OCI-M1 (cell line): ENCODE results near the gene MYL5.
"Not testable (repeated sequence)": the region's sequence is repeated elsewhere in the genome, so short reads cannot be mapped to it uniquely, and the experiment has no call there.

Source experiments
- DNase-seq: peaks from one replicate; lab custom pipeline; 2025; lab: John Stamatoyannopoulos, UW

Gene MYL5

DNA sequence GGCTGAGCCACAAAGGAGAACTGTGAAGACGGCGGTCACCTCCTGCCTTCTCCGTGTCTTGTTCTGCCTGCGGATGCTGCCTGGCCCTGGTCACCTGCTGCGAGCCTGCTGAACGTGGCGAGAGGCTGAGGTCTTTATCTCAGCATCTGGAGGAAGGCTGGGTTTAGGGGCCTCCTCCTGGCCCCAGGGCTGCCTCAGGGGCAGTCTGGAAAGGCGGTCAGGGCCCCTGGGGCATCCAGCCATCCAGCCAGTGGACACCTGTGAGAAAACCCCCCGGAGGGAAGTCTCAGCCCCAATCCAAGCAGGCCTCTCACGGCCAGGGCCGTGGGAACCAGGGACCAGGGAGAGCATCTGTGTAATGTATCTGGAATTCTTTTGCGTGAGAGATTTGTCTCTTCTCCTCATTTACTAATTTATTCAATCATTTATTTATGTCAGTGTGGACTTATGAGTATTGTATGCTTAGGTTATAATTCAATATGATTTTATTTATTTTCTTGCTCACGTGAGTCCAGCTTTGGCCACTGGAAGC is 37.6 kb upstream of the MYL5 start:
- DNase-seq: no peak

- no peak for DNase-seq
Observed at GRCh38 chr4:637536-638280, 36.6 kb upstream of the MYL5 start.

GRCh38 chr4:642366-642765 is 32.0 kb upstream of the MYL5 start:
- not testable (repeated sequence) for DNase-seq

DNA sequence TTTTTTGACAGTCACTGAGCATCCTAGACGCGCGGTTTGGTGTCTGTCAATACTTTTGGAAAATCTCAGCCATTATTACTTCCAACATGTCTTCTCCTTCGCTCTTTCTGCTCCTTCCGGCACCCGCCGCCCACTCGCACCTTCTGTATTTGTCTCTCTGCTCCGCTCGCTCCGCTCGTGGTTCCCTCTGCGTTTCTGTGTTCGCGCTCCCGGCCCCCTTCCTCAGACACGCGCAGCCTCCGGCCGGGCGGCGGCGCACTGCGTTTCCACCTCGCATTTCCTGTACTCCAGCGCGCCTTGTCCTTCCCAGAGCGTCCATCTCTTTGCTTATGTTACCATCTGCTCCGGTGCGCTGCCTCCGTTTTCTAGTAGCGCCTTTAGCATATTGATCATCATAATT is 27.9 kb upstream of the MYL5 start:
- DNase-seq: no peak

GRCh38 chr4:647481-647880 is 26.9 kb upstream of the MYL5 start:
- no peak for DNase-seq

- DNase-seq: no peak
Observed at GRCh38 chr4:648579-649292, 25.6 kb upstream of the MYL5 start.

DNA sequence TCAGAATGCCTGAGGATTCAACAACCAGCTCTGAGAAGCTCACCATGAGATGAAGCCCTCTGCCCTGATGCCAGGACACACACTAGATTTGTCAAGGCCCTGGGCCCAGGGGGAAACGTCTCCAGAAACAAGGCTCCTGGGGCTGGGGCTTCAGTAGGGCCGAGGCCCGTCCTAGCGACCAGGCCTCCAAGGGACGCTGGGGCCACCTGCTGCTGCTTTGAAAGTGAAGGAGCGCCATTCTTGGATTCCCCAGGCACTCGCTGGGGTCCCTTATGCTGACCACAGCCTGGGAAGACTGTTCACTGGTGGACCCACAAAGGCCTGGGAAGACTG is 25.1 kb upstream of the MYL5 start:
- DNase-seq: no peak

DNA sequence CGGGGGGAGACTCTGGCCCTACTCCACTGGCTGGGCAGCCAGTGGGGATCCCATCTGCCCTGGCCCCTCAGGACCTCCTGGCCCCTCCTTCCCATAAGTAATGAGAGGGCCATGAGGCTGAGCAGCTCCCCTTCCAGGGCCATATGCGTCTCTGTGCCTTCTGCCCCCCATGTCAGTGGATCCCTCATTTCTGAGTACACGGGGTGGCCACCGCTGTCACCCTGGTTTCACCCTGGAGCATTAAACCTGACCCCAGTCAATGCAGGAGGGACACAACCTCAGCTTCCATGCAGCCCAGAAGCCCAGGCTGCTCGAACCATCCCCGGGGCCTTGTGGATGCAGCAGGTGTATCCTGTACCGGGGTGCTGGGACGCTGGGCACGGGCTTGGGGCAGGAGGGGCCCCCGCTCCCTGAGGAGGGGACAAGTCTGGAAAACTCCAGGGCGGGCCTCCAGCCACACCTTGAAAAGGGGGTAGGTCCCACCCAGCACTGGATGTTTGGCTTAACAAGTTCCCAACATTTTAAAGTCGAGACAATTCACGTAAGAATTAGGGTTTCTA is 24.5 kb upstream of the MYL5 start:
- no peak for DNase-seq

GRCh38 chr4:650461-650860 is 23.9 kb upstream of the MYL5 start:
- DNase-seq: no peak

GRCh38 chr4:650951-651883 is 23.1 kb upstream of the MYL5 start:
- no peak for DNase-seq

DNA sequence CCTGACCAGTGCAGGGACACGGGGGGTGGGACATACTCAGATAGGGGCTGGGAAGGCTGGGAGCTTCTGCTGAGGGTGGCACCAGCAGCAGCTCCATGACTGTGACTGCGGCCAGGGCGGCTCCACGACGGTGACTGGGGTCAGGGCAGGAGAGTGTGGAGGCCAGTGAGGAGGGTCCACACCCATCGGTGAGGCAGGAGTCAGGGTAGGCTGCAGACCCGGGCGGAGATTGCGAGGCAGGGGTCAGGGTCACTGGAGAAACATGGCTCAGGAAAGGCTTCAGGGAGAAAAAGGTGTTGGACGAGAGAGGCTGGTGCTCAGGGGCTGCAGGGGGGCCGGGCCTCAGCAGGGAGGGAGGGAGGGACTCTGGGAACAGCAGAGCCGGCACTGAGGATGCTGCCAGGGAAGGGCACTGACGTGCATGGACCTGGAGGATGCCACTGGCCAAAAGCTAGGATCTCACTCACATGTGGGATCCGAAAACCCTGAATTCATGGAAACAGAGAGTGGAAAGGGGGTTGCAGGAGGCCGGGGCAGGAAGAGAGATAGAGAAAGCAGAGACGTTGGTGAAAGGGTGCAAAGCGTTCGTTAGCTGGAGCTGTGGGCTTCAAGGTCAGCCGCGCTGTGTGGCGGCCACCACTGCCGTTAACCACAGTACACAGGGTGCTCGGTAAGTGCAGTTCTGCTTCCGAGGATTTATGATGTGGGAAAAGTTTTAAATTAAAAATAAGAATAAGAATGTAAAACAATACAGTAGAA is 22.3 kb upstream of the MYL5 start:
- no peak for DNase-seq

DNA sequence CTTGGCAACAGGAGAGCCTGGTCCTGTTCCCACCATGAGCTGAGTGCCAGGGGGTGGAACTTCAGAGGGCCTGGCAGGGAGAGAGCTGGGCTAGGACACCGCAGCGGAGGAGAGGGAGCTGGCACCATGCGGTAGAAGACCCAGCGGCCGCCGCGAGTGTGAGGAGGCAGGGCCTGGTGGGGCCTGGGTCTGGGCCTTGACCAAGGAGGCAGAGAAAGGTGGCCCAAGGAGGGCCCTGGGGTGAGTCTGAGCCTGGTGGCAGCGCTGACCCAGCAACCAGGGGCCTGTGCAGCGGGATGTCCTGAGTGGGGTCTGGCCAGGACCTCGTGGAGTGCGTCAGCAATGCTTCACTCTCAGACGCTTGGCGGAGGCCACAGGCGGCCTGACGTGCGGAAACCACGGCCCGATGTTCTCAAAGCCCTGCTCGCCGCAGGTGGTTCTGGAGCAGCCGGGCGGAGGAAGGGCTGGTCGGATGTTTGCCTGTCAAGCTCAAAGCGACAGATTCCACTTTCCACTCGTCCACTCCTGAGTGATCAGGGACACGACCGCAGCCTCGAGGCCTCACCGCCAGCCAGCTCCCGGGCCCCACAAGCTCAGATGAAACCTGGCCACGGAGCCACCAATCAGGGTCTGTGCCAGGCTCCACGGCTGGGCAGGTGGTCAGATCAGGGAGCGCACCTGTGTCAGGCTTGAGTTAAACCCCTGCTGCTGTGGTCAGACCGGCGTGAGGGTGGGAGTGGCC is 21.1 kb upstream of the MYL5 start:
- no peak for DNase-seq

- DNase-seq: no peak
Observed at GRCh38 chr4:653831-654502, 20.4 kb upstream of the MYL5 start.

- DNase-seq: no peak
Observed at GRCh38 chr4:654503-654845, 19.9 kb upstream of the MYL5 start.

GRCh38 chr4:654871-655463 is 19.4 kb upstream of the MYL5 start:
- no peak for DNase-seq

DNA sequence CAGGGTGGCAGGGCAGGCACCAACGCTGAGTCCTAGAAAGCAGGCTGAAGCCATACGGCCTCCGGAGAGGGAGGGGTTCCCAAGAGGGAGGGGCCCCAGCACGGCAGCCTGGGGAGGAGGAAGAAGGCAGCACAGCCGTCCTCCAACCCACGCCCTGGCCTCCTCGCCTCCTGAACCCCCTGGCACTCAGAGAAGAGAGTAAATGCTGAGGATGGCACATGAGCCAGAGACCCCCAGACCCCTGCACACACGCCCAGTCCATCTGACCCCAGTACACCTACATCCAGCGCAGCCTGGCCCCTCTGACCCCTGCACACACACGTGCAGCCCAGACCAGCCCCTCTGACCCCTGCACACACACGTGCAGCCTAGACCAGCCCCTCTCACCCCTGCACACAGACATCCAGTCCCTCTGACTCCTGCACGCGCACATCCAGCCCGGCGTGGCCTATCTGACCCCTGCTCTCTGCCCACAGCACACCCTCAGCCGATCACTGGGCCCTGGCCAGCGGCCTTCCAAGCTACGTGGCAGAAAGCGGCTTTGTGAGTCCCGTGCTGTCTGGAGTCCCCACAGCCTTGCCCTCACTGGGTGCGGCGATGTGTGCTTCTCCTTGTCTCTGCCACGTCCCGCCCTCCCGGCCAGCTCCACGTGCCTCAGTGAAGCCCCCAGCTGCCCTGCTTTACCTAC is 18.7 kb upstream of the MYL5 start:
- no peak for DNase-seq

DNA sequence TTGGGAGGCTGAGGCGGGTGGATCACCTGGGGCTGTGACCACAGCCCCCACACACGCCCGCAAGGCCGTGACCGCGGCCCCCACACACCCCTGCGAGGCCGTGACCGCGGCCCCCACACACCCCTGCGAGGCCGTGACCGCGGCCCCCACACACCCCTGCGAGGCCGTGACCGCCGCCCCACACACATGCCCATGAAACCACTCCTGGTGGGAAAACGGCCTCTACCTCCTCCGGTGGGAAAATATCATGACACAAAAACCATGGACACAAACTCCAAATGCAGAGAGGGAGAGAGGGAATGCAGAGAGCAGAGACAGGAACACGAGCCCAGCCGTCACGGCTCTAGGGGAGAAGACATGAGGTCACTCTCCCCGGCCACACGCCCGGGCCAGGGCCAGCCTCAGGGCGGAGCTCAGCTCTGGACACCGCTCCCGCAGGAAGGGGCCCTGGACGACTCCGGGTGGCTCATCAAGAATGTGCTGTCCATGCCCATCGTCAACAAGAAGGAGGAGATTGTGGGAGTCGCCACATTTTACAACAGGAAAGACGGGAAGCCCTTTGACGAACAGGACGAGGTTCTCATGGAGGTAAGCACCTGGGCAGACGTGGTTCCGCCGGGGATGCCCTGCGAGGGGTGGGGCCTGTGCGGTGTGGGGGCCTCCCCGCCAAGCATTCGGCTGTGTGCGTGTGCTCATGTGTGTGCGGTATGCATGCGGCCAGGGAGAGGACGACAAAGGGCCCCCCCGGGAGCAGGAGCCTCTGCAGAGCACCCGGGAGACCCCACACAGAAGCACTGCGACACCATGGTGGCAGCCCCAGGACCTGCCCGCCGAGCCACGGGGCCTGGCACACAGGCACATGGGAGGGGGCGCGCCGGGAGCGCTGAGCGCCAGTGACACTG is 17.7 kb upstream of the MYL5 start:
- no peak for DNase-seq

GRCh38 chr4:657338-657833 is 17.0 kb upstream of the MYL5 start:
- DNase-seq: no peak
